ENCODE data around the gene APEH.

Gene APEH

GRCh38 chr3:49700453-49701128 lies 26.4 kb downstream of the APEH start:
- WGBS, 2 experiments: 80 to 85% methylated on average over 13 of the region's 13 CpGs
- Histone ChIP-seq H3K4me3 (ENCODE audit: insufficient read depth, low read depth, low read length) (no peak overlapping the region), H3K36me3 (ENCODE audit: control insufficient read depth, insufficient read depth, low read length) (peaks cover 8% of the 10 kb centered on the region), H3K9me3 (ENCODE audit: control insufficient read depth, low read length) (no peaks in the 10 kb centered on the region), H3K27ac (ENCODE audit: insufficient read depth, low read depth, low read length, poor library complexity, severe bottlenecking) (no peak overlapping the region), H3K4me1 (ENCODE audit: control insufficient read depth, insufficient read depth, low read length) (peaks cover 6% of the 10 kb centered on the region), H3K27me3 (ENCODE audit: control insufficient read depth, insufficient read depth, low read length, poor library complexity, severe bottlenecking) (no peaks in the 10 kb centered on the region)

GRCh38 chr3:49701388-49702077 lies 27.4 kb downstream of the APEH start:
- Histone ChIP-seq H3K4me1 (ENCODE audit: control insufficient read depth, insufficient read depth, low read length) (peaks cover 6% of the 10 kb centered on the region), H3K4me3 (ENCODE audit: insufficient read depth, low read depth, low read length) (no peak overlapping the region), H3K27ac (ENCODE audit: insufficient read depth, low read depth, low read length, poor library complexity, severe bottlenecking) (no peak overlapping the region), H3K36me3 (ENCODE audit: control insufficient read depth, insufficient read depth, low read length) (peaks cover 8% of the 10 kb centered on the region), H3K9me3 (ENCODE audit: control insufficient read depth, low read length) (no peaks in the 10 kb centered on the region), H3K27me3 (ENCODE audit: control insufficient read depth, insufficient read depth, low read length, poor library complexity, severe bottlenecking) (no peaks in the 10 kb centered on the region)
- WGBS, 2 experiments: 80 to 82% methylated on average over 21 of the region's 21 CpGs

GRCh38 chr3:49702672-49703071 lies 28.5 kb downstream of the APEH start:
- no peaks in the 10 kb centered on the region for H3K9me3 ChIP-seq (ENCODE audit: control insufficient read depth, low read length)
- WGBS, 2 experiments: 94 to 95% methylated on average over 11 of the region's 11 CpGs
- H3K27me3 ChIP-seq (ENCODE audit: control insufficient read depth, insufficient read depth, low read length, poor library complexity, severe bottlenecking): no peaks in the 10 kb centered on the region
- H3K27ac ChIP-seq (ENCODE audit: insufficient read depth, low read depth, low read length, poor library complexity, severe bottlenecking): no peak overlapping the region
- peaks cover 6% of the 10 kb centered on the region for H3K4me1 ChIP-seq (ENCODE audit: control insufficient read depth, insufficient read depth, low read length)
- H3K4me3 ChIP-seq (ENCODE audit: insufficient read depth, low read depth, low read length): no peak overlapping the region
- H3K36me3 ChIP-seq (ENCODE audit: control insufficient read depth, insufficient read depth, low read length): peaks cover 8% of the 10 kb centered on the region

- WGBS, 2 experiments: 82% methylated on average over 14 of the region's 14 CpGs
- H3K27me3 ChIP-seq (ENCODE audit: control insufficient read depth, insufficient read depth, low read length, poor library complexity, severe bottlenecking): no peaks in the 10 kb centered on the region
- no peak overlapping the region for H3K4me3 ChIP-seq (ENCODE audit: insufficient read depth, low read depth, low read length)
- H3K36me3 ChIP-seq (ENCODE audit: control insufficient read depth, insufficient read depth, low read length): peaks cover 8% of the 10 kb centered on the region
- peaks cover 6% of the 10 kb centered on the region for H3K4me1 ChIP-seq (ENCODE audit: control insufficient read depth, insufficient read depth, low read length)
- H3K27ac ChIP-seq (ENCODE audit: insufficient read depth, low read depth, low read length, poor library complexity, severe bottlenecking): no peak overlapping the region
- H3K9me3 ChIP-seq (ENCODE audit: control insufficient read depth, low read length): no peaks in the 10 kb centered on the region
These were observed 29.3 kb downstream of the APEH start for GRCh38 chr3:49703443-49703927.

GRCh38 chr3:49703956-49704355 lies 29.8 kb downstream of the APEH start:
- Histone ChIP-seq H3K27me3 (ENCODE audit: control insufficient read depth, insufficient read depth, low read length, poor library complexity, severe bottlenecking) (no peaks in the 10 kb centered on the region), H3K27ac (ENCODE audit: insufficient read depth, low read depth, low read length, poor library complexity, severe bottlenecking) (no peak overlapping the region), H3K4me1 (ENCODE audit: control insufficient read depth, insufficient read depth, low read length) (peaks cover 6% of the 10 kb centered on the region), H3K4me3 (ENCODE audit: insufficient read depth, low read depth, low read length) (no peak overlapping the region), H3K9me3 (ENCODE audit: control insufficient read depth, low read length) (no peaks in the 10 kb centered on the region), H3K36me3 (ENCODE audit: control insufficient read depth, insufficient read depth, low read length) (peaks cover 8% of the 10 kb centered on the region)
- WGBS, 2 experiments: 91 to 93% methylated on average over 7 of the region's 7 CpGs

- Histone ChIP-seq H3K27me3 (ENCODE audit: control insufficient read depth, insufficient read depth, low read length, poor library complexity, severe bottlenecking) (no peaks in the 10 kb centered on the region), H3K9me3 (ENCODE audit: control insufficient read depth, low read length) (no peaks in the 10 kb centered on the region)
- WGBS, 2 experiments: 93 to 96% methylated on average over 8 of the region's 8 CpGs
These were observed 30.5 kb downstream of the APEH start for GRCh38 chr3:49704629-49705028.

GRCh38 chr3:49705390-49705960 lies 31.3 kb downstream of the APEH start:
- H3K27ac ChIP-seq (ENCODE audit: insufficient read depth, low read depth, low read length, poor library complexity, severe bottlenecking): no peak overlapping the region
- peaks cover 8% of the 10 kb centered on the region for H3K36me3 ChIP-seq (ENCODE audit: control insufficient read depth, insufficient read depth, low read length)
- WGBS, 2 experiments: 93 to 94% methylated on average over 17 of the region's 17 CpGs
- H3K9me3 ChIP-seq (ENCODE audit: control insufficient read depth, low read length): no peaks in the 10 kb centered on the region
- no peaks in the 10 kb centered on the region for H3K27me3 ChIP-seq (ENCODE audit: control insufficient read depth, insufficient read depth, low read length, poor library complexity, severe bottlenecking)
- H3K4me1 ChIP-seq (ENCODE audit: control insufficient read depth, insufficient read depth, low read length): peaks cover 6% of the 10 kb centered on the region
- H3K4me3 ChIP-seq (ENCODE audit: insufficient read depth, low read depth, low read length): no peak overlapping the region

More at GRCh38 chr3:49704629-49705028, 30.5 kb downstream of the APEH start:
- Histone ChIP-seq H3K27ac (ENCODE audit: insufficient read depth, low read depth, low read length, poor library complexity, severe bottlenecking) (no peak overlapping the region), H3K4me1 (ENCODE audit: control insufficient read depth, insufficient read depth, low read length) (peaks cover 6% of the 10 kb centered on the region), H3K4me3 (ENCODE audit: insufficient read depth, low read depth, low read length) (no peak overlapping the region), H3K36me3 (ENCODE audit: control insufficient read depth, insufficient read depth, low read length) (peaks cover 8% of the 10 kb centered on the region)

- Histone ChIP-seq H3K4me1 (ENCODE audit: control insufficient read depth, insufficient read depth, low read length) (no peaks in the 10 kb centered on the region), H3K36me3 (ENCODE audit: control insufficient read depth, insufficient read depth, low read length) (peaks cover 8% of the 10 kb centered on the region), H3K27ac (ENCODE audit: insufficient read depth, low read depth, low read length, poor library complexity, severe bottlenecking) (no peak overlapping the region), H3K27me3 (ENCODE audit: control insufficient read depth, insufficient read depth, low read length, poor library complexity, severe bottlenecking) (no peaks in the 10 kb centered on the region), H3K4me3 (ENCODE audit: insufficient read depth, low read depth, low read length) (no peak overlapping the region), H3K9me3 (ENCODE audit: control insufficient read depth, low read length) (no peaks in the 10 kb centered on the region)
- 93% methylated on average over 9 of the region's 9 CpGs for WGBS, 2 experiments
These were observed 32.4 kb downstream of the APEH start for GRCh38 chr3:49706456-49707112.

GRCh38 chr3:49707113-49707480 lies 32.9 kb downstream of the APEH start:
- Histone ChIP-seq H3K9me3 (ENCODE audit: control insufficient read depth, low read length) (no peaks in the 10 kb centered on the region), H3K36me3 (ENCODE audit: control insufficient read depth, insufficient read depth, low read length) (peaks cover 8% of the 10 kb centered on the region), H3K4me1 (ENCODE audit: control insufficient read depth, insufficient read depth, low read length) (no peaks in the 10 kb centered on the region), H3K27me3 (ENCODE audit: control insufficient read depth, insufficient read depth, low read length, poor library complexity, severe bottlenecking) (no peaks in the 10 kb centered on the region), H3K27ac (ENCODE audit: insufficient read depth, low read depth, low read length, poor library complexity, severe bottlenecking) (no peak overlapping the region), H3K4me3 (ENCODE audit: insufficient read depth, low read depth, low read length) (no peak overlapping the region)
- WGBS, 2 experiments: 89 to 94% methylated on average over 4 of the region's 4 CpGs

- H3K36me3 ChIP-seq (ENCODE audit: control insufficient read depth, insufficient read depth, low read length): no peaks in the 10 kb centered on the region
- no peaks in the 10 kb centered on the region for H3K4me1 ChIP-seq (ENCODE audit: control insufficient read depth, insufficient read depth, low read length)
- no peak overlapping the region for H3K4me3 ChIP-seq (ENCODE audit: insufficient read depth, low read depth, low read length)
- WGBS, 2 experiments: 96% methylated on average over 7 to 8 of the region's 8 CpGs
- H3K27me3 ChIP-seq (ENCODE audit: control insufficient read depth, insufficient read depth, low read length, poor library complexity, severe bottlenecking): no peaks in the 10 kb centered on the region
- H3K9me3 ChIP-seq (ENCODE audit: control insufficient read depth, low read length): no peaks in the 10 kb centered on the region
- H3K27ac ChIP-seq (ENCODE audit: insufficient read depth, low read depth, low read length, poor library complexity, severe bottlenecking): no peak overlapping the region
These were observed 35.7 kb downstream of the APEH start for GRCh38 chr3:49709852-49710251.
